SK-N-SH (cell line): ENCODE results near the gene DRGX. TPM values are rescaled to one million over a fixed set of nuclear protein-coding genes. Genes with fewer than 3 reads are reported as not detected.

Experiments used
- CTCF ChIA-PET: fragments of 300-600, 350-600 bp; formaldehyde crosslinking; extraction: SDS; loops from one replicate; lab custom pipeline; 2021; lab: Yijun Ruan, JAX
- POLR2A ChIA-PET: fragments of 350-600 bp; sonication (Branson Sonifier 250); formaldehyde crosslinking; extraction: SDS; loops from one replicate; lab custom pipeline; 2020; ENCODE audit warnings: antibody characterized with exemption, inconsistent platforms; lab: Yijun Ruan, JAX
- DNase-seq: peaks from one replicate; pipeline ENCODE4 v3.0.0; 2012
- H2AFZ ChIP-seq: fragments of 200-600 bp; sonication (generic); 2 replicates; pipeline ENCODE4 v1.8.1; 2016; ENCODE audit warnings: antibody characterized with exemption, mild to moderate bottlenecking, low read depth
- H3F3A ChIP-seq: fragments of 200-600 bp; sonication (generic); replicated peaks from 2 replicates; pipeline ENCODE3; 2016; ENCODE audit warnings: antibody characterized with exemption, mild to moderate bottlenecking; ENCODE audit not compliant: insufficient read depth
- H3K27ac ChIP-seq, 2 experiments: fragments of 200-500 bp in 1 of 2; fragments of 200-600 bp in 1 of 2; sonication (Bioruptor generic) in 1 of 2; sonication (generic), shearing (Covaris generic) in 1 of 2; 2 replicates each; pipeline versions ENCODE4 v1.5.1 to v1.6.1; 2014 to 2016; ENCODE audit warnings: low read depth in 2 of 2, inconsistent platforms in 1 of 2, low read length in 1 of 2, mild to moderate bottlenecking in 1 of 2, mixed read lengths in 1 of 2
- H3K27me3 ChIP-seq: fragments of 200-600 bp; sonication (generic), shearing (Covaris generic); 2 replicates; pipeline ENCODE4 v1.6.1; 2016; ENCODE audit warnings: mixed run types; ENCODE audit not compliant: insufficient read depth
- H3K36me3 ChIP-seq, 2 experiments: fragments of 200-500 bp in 1 of 2; fragments of 200-600 bp in 1 of 2; sonication (Bioruptor generic) in 1 of 2; sonication (generic) in 1 of 2; replicated peaks in 1 of 2; 2 replicates each; pipeline versions ENCODE3 to v1.5.1; 2014 to 2016; ENCODE audit warnings: low read length in 1 of 2, mild to moderate bottlenecking in 1 of 2; ENCODE audit not compliant: insufficient read depth in 2 of 2, control insufficient read depth in 1 of 2
- H3K4me1 ChIP-seq, 2 experiments: fragments of 200-500 bp in 1 of 2; fragments of 200-600 bp in 1 of 2; sonication (Bioruptor generic) in 1 of 2; sonication (generic), shearing (Covaris generic) in 1 of 2; 2 replicates each; pipeline versions ENCODE4 v1.5.1 to v1.6.1; 2014 to 2016; ENCODE audit warnings: low read depth in 1 of 2, low read length in 1 of 2, mixed run types in 1 of 2; ENCODE audit not compliant: insufficient read depth in 2 of 2, control insufficient read depth in 1 of 2
- H3K4me2 ChIP-seq: fragments of 200-600 bp; sonication (generic), shearing (Covaris generic); 2 replicates; pipeline ENCODE4 v1.6.1; 2017; ENCODE audit warnings: mixed run types
- H3K4me3 ChIP-seq, 2 experiments: fragments of 200-500 bp in 1 of 2; fragments of 200-600 bp in 1 of 2; sonication (Bioruptor generic) in 1 of 2; sonication (generic), shearing (Covaris generic) in 1 of 2; 2 replicates each; pipeline versions ENCODE4 v1.5.1 to v1.8.1; 2014 to 2016; ENCODE audit warnings: low read depth in 2 of 2, inconsistent platforms in 1 of 2, low read length in 1 of 2, mild to moderate bottlenecking in 1 of 2, mixed read lengths in 1 of 2, moderate library complexity in 1 of 2
- H3K79me2 ChIP-seq: fragments of 200-600 bp; sonication (generic); 2 replicates; pipeline ENCODE4 v1.8.1; 2017; ENCODE audit warnings: mild to moderate bottlenecking; ENCODE audit not compliant: insufficient read depth
- H3K9ac ChIP-seq: fragments of 200-600 bp; sonication (generic); 2 replicates; pipeline ENCODE4 v1.6.1; 2017; ENCODE audit warnings: mixed run types
- H3K9me2 ChIP-seq: fragments of 200-600 bp; sonication (generic); 2 replicates; pipeline ENCODE4 v1.6.1; 2017; ENCODE audit warnings: mixed run types
- H3K9me3 ChIP-seq: fragments of 200-600 bp; sonication (generic); 2 replicates; pipeline ENCODE4 v1.6.1; 2017; ENCODE audit warnings: mixed run types, mild to moderate bottlenecking, moderate library complexity
- H4K20me1 ChIP-seq: fragments of 200-600 bp; sonication (generic); 2 replicates; pipeline ENCODE4 v1.6.1; 2017; ENCODE audit warnings: mild to moderate bottlenecking, mixed run types; ENCODE audit not compliant: insufficient read depth
- CHD2 ChIP-seq: fragments of 150-350 bp; IDR thresholded peaks from 2 replicates; pipeline ENCODE4 v1.6.1; 2018; ENCODE audit warnings: low read length; ENCODE audit not compliant: partially characterized antibody
- ELF1 ChIP-seq: IDR thresholded peaks from 2 replicates; pipeline ENCODE4 v1.4.0; 2012
- FOSL2 ChIP-seq: IDR thresholded peaks from 2 replicates; pipeline ENCODE4 v1.4.0; 2012; ENCODE audit warnings: low read depth, mild to moderate bottlenecking, moderate library complexity, borderline replicate concordance
- FOXJ3 ChIP-seq: sonication (generic); formaldehyde crosslinking; IDR thresholded peaks from 2 replicates; pipeline ENCODE4 v1.5.1; 2020; ENCODE audit warnings: mild to moderate bottlenecking, missing genetic modification reagents
- FOXM1 ChIP-seq: IDR thresholded peaks from 2 replicates; pipeline ENCODE4 v1.4.0; 2012; ENCODE audit warnings: low read depth, mild to moderate bottlenecking
- GABPA ChIP-seq: IDR thresholded peaks from 2 replicates; pipeline ENCODE4 v1.4.0; 2012; ENCODE audit warnings: low read depth, mild to moderate bottlenecking
- GATA2 ChIP-seq: sonication (generic); formaldehyde crosslinking; IDR thresholded peaks from 2 replicates; pipeline ENCODE4 v1.5.0; 2020; ENCODE audit warnings: mild to moderate bottlenecking, missing genetic modification reagents
- MXI1 ChIP-seq: IDR thresholded peaks from 2 replicates; pipeline ENCODE4 v1.6.1; 2012; ENCODE audit warnings: mild to moderate bottlenecking, low read depth, low read length, improper control_type of control experiment
- NFIC ChIP-seq: IDR thresholded peaks from 2 replicates; pipeline ENCODE4 v1.4.0; 2012; ENCODE audit warnings: borderline replicate concordance
- NRF1 ChIP-seq: IDR thresholded peaks from 2 replicates; pipeline ENCODE4 v1.6.1; 2012; ENCODE audit warnings: low read depth, mild to moderate bottlenecking, low read length
- POLR2AphosphoS5 ChIP-seq: IDR thresholded peaks from 2 replicates; pipeline ENCODE4 v1.6.1; 2012; ENCODE audit warnings: low read depth, low read length
- RXRA ChIP-seq: IDR thresholded peaks from 2 replicates; pipeline ENCODE4 v1.4.0; 2012; ENCODE audit warnings: low read depth, mild to moderate bottlenecking, borderline replicate concordance
- YY1 ChIP-seq: IDR thresholded peaks from 2 replicates; pipeline ENCODE4 v1.4.0; 2012; ENCODE audit warnings: low read depth, mild to moderate bottlenecking
- WGBS: methylation state at CpG from one replicate; pipeline ENCODE4 v1.1.6; 2017; ENCODE audit warnings: low lambda C conversion rate; 5-methylcytosine and 5-hydroxymethylcytosine counted together
- polyA plus RNA-seq, 3 experiments: library from polyadenylated mRNA; depleted of rRNA; stranded (reverse); fragments of >200 nt; gene quantifications; 2 replicates each; pipeline ENCODE4 v1.2.3, GENCODE V29; 2012
- TF ChIP-seq, protein P1 (sequence below): IDR thresholded peaks from 2 replicates; pipeline ENCODE4; 2012
- TF ChIP-seq, protein P2 (sequence below): IDR thresholded peaks from 2 replicates; pipeline ENCODE4 v1.4.0; 2012; ENCODE audit warnings: low read depth, borderline replicate concordance
- TF ChIP-seq, protein P3 (sequence below): IDR thresholded peaks from 2 replicates; pipeline ENCODE4 v1.4.0; 2012; ENCODE audit warnings: low read depth, borderline replicate concordance
- TF ChIP-seq, protein P4 (sequence below): IDR thresholded peaks from 2 replicates; pipeline ENCODE4 v1.6.1; 2012; ENCODE audit warnings: mild to moderate bottlenecking, low read depth, low read length, moderate library complexity
- TF ChIP-seq, protein P5 (sequence below): fragments of 150-350 bp; IDR thresholded peaks from 2 replicates; pipeline ENCODE4 v1.6.1; 2016; ENCODE audit warnings: mild to moderate bottlenecking, low read depth, low read length

DRGX gene
- polyA plus RNA-seq, 1 of the 3 experiments (the other 2 are of a cell fraction): not detected

DNA sequence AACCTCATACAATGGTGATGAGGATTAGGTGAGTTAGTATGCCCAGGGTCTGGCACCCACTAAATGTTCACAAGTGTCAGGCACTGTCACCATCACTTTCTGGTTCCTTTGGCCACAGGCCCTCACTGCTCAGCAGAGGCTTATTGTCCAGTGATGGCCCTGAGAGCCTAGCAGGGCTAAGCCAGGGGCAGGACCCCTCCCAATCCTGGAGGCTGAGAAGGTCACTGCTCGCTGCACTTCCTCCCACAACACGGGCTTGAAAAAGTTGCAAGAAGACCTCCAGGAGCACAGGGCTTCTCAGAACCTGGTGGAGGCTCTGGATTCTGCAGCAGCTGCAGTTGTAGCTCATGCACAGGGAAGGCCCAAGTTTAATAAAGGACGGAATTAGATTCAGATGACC, 48.1 kb downstream of the DRGX start:
- H3K4me3 ChIP-seq: no peak overlapping the region
- no peak for TF ChIP-seq ELF1
- TF ChIP-seq, protein P1, sequence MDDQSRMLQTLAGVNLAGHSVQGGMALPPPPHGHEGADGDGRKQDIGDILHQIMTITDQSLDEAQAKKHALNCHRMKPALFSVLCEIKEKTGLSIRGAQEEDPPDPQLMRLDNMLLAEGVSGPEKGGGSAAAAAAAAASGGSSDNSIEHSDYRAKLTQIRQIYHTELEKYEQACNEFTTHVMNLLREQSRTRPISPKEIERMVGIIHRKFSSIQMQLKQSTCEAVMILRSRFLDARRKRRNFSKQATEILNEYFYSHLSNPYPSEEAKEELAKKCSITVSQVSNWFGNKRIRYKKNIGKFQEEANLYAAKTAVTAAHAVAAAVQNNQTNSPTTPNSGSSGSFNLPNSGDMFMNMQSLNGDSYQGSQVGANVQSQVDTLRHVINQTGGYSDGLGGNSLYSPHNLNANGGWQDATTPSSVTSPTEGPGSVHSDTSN: no peak
- TF ChIP-seq, protein P2, sequence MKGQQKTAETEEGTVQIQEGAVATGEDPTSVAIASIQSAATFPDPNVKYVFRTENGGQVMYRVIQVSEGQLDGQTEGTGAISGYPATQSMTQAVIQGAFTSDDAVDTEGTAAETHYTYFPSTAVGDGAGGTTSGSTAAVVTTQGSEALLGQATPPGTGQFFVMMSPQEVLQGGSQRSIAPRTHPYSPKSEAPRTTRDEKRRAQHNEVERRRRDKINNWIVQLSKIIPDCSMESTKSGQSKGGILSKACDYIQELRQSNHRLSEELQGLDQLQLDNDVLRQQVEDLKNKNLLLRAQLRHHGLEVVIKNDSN: no peak
- TF ChIP-seq GATA2 (CRISPR knock-in tag): no peak
- TF ChIP-seq, protein P3, sequence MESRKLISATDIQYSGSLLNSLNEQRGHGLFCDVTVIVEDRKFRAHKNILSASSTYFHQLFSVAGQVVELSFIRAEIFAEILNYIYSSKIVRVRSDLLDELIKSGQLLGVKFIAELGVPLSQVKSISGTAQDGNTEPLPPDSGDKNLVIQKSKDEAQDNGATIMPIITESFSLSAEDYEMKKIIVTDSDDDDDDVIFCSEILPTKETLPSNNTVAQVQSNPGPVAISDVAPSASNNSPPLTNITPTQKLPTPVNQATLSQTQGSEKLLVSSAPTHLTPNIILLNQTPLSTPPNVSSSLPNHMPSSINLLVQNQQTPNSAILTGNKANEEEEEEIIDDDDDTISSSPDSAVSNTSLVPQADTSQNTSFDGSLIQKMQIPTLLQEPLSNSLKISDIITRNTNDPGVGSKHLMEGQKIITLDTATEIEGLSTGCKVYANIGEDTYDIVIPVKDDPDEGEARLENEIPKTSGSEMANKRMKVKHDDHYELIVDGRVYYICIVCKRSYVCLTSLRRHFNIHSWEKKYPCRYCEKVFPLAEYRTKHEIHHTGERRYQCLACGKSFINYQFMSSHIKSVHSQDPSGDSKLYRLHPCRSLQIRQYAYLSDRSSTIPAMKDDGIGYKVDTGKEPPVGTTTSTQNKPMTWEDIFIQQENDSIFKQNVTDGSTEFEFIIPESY: no peak
- TF ChIP-seq FOXJ3 (CRISPR knock-in tag): no peak
- TF ChIP-seq, protein P4, sequence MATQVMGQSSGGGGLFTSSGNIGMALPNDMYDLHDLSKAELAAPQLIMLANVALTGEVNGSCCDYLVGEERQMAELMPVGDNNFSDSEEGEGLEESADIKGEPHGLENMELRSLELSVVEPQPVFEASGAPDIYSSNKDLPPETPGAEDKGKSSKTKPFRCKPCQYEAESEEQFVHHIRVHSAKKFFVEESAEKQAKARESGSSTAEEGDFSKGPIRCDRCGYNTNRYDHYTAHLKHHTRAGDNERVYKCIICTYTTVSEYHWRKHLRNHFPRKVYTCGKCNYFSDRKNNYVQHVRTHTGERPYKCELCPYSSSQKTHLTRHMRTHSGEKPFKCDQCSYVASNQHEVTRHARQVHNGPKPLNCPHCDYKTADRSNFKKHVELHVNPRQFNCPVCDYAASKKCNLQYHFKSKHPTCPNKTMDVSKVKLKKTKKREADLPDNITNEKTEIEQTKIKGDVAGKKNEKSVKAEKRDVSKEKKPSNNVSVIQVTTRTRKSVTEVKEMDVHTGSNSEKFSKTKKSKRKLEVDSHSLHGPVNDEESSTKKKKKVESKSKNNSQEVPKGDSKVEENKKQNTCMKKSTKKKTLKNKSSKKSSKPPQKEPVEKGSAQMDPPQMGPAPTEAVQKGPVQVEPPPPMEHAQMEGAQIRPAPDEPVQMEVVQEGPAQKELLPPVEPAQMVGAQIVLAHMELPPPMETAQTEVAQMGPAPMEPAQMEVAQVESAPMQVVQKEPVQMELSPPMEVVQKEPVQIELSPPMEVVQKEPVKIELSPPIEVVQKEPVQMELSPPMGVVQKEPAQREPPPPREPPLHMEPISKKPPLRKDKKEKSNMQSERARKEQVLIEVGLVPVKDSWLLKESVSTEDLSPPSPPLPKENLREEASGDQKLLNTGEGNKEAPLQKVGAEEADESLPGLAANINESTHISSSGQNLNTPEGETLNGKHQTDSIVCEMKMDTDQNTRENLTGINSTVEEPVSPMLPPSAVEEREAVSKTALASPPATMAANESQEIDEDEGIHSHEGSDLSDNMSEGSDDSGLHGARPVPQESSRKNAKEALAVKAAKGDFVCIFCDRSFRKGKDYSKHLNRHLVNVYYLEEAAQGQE: no peak
- no peak for TF ChIP-seq CHD2
- no peak for TF ChIP-seq MXI1
- no peak for TF ChIP-seq FOXM1
- TF ChIP-seq NFIC: no peak
- no peak for TF ChIP-seq FOSL2
- no peak for TF ChIP-seq NRF1
- TF ChIP-seq, protein P5, sequence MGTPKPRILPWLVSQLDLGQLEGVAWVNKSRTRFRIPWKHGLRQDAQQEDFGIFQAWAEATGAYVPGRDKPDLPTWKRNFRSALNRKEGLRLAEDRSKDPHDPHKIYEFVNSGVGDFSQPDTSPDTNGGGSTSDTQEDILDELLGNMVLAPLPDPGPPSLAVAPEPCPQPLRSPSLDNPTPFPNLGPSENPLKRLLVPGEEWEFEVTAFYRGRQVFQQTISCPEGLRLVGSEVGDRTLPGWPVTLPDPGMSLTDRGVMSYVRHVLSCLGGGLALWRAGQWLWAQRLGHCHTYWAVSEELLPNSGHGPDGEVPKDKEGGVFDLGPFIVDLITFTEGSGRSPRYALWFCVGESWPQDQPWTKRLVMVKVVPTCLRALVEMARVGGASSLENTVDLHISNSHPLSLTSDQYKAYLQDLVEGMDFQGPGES: no peak
- no peak for TF ChIP-seq POLR2AphosphoS5
- no peak for TF ChIP-seq YY1
- no peak for TF ChIP-seq GABPA
- no peak for TF ChIP-seq RXRA
- H3K27me3 ChIP-seq: no peaks in the 10 kb centered on the region
- no peak overlapping the region for H3K4me2 ChIP-seq
- POLR2A ChIA-PET: no interaction called here
- H3K9ac ChIP-seq: no peak overlapping the region
- H2AFZ ChIP-seq: no peak overlapping the region
- DNase-seq: no peak
- CTCF ChIA-PET: no interaction called here
- no peaks in the 10 kb centered on the region for H3K36me3 ChIP-seq
- no peaks in the 10 kb centered on the region for H3F3A ChIP-seq
- H3K27ac ChIP-seq: no peak overlapping the region
- WGBS: 43% methylated on average over 3 of the region's 3 CpGs
- H3K9me3 ChIP-seq: no peaks in the 10 kb centered on the region; the same call in 1 of the 2 replicates
- no peaks in the 10 kb centered on the region for H3K79me2 ChIP-seq
- no peaks in the 10 kb centered on the region for H3K9me2 ChIP-seq
- H4K20me1 ChIP-seq: no peaks in the 10 kb centered on the region
- no peaks in the 10 kb centered on the region; a peak in 1 of 4 replicates for H3K4me1 ChIP-seq
